ENCODE data around the gene OXNAD1.

GRCh38 chr3:16354291-16354690 lies 89.3 kb downstream of the OXNAD1 start:
- TF ChIP-seq CTCF (IDR thresholded peaks at IDR 0.05) (no peak), EZH2phosphoT487 (IDR thresholded peaks at IDR 0.05) (no peak)
